ENCODE results near the gene DLX6.

- no peak for TF ChIP-seq CTCF (IDR thresholded peaks at IDR 0.05)
- TF ChIP-seq POLR2A (IDR thresholded peaks at IDR 0.05), result no peak
These were observed 7.9 kb downstream of the DLX6 start for GRCh38 chr7:97013134-97013844.
